Measurements from ENCODE around the gene STOML1.

GRCh38 chr15:73950831-73951561, 41.1 kb downstream of the STOML1 start:
- TF ChIP-seq CTCF (IDR thresholded peaks at IDR 0.05) (peak; percentile 68 to 76 (median 71)), POLR2A (IDR thresholded peaks at IDR 0.05) (no peak)
